HG03565 (cell line): ENCODE data around the gene KITLG.
"Not testable (repeated sequence)": the region's sequence is repeated elsewhere in the genome, so short reads cannot be mapped to it uniquely, and the experiment has no call there.

Experiments
- ATAC-seq: cut with Tn5 transposase; IDR thresholded peaks from one replicate; pipeline ENCODE4 v1.9.1; 2021; ENCODE audit warnings: mild to moderate bottlenecking, moderate library complexity; ENCODE audit not compliant: unreplicated experiment

Gene KITLG

DNA sequence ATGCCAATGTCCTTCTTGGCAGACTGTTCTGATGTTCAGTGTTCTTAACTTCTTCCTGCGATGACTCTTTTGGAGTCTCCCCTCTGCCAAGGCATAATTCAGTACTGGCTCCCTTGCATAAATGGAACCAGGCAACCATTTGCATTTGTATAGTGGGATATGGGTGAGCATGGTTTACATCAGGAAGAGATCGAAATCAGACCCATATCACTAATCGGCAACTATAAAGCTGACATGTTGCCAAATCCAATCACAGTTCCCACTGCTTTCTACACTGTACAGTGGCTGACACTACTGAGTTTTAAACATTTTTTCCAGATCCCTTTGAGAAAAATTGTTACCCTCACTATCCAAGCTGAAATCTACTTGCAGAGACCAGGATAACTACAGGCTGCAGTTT is 83.8 kb downstream of the KITLG start:
- no peak for ATAC-seq

DNA sequence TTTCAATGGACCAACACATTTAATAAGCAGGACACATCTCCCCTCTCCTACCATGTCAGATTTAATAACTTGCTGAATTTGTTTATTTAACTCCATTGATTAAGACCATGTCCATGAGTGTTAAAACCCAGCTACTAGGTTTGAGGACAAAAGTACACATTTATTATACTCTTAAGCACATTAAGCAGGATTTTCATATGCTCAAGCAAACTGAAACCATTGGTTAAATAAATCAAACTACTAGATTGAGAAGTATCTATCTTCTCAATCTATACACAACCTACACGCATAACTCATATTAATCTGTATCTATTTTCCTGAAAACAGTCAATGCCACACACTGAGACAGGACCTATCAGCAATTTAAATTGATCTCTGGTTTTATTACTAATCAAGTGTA is 85.2 kb downstream of the KITLG start:
- no peak for ATAC-seq

DNA sequence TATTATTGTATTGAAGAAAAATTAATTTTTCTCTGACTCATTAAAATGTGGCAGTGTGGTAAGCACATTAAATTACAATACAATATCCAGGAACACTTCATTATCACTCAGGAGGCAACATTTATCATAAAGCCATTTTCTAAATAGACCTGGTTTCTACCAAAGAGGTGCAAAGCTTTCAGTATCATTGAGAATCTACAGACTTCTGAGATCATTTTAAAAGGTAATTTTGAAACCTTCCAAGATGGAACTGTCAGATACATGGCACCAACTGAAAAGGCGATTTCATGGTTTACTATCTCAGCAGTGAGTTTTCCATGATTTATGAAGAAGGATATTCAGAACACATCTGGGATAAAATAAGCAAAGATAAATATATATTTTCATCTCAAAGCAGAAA is 85.8 kb downstream of the KITLG start:
- ATAC-seq: no peak

DNA sequence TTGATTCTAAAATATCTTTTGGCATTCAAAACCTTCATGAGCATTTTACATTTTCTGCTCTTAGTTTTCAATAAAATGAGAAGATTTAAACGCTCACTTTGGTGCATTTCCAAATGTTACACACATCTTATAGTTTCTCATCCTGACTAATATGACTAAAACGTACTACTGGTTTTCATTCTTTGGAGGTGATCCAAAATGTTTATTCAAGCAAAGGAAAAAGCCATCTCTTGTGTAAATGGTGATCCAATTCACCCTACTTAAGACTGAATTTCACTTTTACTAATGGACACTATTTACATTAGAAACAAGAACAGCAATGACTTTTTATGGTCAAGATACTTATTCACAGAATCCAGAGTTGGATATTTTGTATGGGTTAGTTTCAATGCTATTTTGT is 86.6 kb downstream of the KITLG start:
- ATAC-seq: no peak

DNA sequence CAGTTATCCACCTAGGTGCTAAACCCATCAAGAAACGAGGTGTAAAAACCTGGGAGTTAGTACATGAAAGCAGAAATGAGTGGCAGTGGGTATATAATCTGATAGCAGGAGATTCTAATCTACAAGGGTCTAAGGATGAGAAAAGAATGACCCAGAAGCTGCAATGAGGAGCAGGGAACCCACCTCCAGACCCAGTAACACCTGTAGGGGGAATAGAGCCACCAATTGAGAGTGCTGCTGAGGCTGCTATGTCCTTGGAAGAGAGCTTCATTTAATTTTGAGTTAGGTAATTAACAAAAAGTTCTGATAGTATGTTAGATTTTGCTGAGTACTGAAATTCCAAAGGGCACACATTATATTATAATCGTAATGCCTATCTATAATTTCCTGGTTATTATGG is 89.8 kb downstream of the KITLG start:
- no peak for ATAC-seq

DNA sequence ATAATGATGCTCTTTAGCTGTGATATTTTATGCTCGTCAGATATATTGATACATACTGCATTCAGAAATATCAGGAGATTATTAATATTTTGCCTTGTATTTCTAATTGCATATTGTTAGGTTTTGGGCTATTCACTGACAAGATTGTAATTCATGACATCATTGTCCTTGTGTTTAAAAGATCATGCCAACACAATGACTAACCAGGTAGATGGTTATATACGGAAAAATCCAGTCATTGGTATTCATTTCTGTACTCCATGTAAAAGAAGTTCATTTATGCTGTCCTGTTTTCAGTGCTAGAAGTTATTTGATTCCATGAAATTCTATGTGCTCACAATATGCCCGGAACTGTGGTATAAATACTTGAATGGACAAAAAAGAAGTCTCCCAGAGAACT is 107.5 kb downstream of the KITLG start:
- ATAC-seq: no peak

DNA sequence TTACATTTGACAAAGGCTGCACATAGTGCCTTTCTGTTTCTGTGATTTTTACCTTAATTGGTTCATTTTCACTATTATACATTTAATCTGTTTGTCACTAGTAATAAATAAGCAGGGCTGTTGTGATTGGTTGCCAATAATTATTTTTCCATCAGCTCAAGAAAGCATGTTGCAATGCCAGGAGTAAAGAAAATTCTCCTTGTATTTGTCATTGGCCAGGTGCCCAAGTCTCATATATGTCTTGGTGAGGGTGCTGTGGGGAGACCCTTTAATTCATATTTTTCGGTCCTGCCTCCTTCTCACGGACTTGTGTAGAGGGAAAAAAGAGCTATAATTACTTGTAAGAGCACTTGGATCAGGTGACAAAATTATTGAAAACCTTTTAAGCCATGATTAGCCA is 108.0 kb downstream of the KITLG start:
- no peak for ATAC-seq

DNA sequence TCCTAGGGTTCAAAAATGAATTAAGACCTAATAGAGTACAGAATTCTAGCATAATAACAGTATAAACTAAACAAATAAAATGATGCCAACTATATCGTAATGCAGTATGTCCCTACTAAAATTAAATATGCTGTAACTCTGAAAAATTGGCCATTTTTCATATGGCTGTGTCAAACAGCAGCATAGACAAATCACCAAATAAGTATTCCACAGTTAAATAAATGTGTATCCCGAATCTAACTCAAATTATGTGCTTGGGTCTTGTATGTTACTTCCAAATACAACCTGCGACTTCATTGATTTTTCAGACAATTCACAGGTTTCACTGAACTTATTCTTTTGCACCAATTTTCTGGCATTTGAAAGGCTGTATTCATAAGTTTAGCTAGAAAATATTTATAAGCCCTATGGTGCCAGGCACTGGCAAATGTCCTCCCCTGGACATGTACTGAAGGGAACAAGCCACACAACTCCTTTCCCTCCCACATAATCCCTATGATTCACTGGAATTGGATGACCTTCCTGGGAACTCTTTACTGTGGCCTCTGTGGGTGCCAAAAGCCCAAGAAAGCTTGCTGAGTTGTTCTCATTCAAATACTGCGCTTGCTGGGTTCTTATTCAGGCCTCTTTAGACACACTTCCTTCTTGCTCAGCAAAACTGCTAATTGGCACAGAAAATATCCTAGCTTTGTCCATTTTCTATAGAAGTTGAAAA is 108.8 kb downstream of the KITLG start:
- ATAC-seq: no peak

DNA sequence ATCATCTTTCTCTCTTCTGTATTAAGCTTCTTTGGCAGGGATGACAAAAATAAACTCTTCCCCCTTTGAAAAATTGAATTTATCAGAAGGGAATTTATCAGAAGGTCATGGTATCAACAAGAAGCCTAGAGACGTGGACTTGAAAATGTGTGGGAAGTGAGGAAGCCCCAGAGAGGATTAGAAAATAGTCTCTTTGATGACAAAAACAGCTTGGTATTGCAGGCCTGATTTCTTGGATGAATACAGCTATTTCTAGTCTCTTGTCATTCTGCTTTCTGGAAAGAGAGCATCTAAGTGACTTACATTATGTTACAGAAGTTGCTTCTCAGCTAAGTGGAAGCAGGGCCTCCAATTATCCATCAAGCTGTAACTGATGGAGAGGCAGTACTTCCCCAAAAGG is 111.1 kb downstream of the KITLG start:
- ATAC-seq: no peak

DNA sequence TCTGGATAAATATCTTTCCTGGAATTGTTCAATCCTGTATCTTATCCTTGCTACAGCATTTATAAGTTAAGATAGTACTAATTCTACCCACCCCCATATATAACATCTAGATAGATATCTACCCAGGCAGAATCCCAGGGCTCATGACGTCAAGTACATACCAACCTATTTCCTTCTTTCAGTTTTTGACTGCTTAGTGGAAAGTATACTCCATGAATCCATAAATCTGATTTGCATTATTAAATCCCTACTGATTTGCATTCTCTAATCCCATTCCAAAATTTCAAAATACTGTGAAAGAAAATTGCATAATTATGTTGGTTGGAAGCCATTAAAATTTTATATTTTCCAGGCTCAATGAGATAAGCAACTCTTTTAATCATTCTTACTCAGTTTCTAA is 111.7 kb downstream of the KITLG start:
- ATAC-seq: no peak

DNA sequence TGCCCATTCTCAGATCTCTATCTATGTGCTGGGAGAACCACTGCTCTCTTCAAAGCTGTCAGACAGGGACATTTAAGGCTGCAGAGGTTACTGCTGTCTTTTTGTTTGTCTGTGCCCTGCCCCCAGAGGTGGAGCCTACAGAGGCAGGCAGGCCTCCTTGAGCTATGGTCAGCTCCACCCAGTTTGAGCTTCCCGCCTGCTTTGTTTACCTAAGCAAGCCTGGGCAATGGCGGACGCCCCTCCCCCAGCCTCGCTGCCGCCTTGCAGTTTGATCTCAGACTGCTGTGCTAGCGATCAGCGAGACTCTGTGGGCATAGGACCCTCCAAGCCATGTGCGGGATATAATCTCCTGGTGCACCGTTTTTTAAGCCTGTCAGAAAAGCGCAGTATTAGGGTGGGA is 113.6 kb downstream of the KITLG start:
- not testable (repeated sequence) for ATAC-seq

DNA sequence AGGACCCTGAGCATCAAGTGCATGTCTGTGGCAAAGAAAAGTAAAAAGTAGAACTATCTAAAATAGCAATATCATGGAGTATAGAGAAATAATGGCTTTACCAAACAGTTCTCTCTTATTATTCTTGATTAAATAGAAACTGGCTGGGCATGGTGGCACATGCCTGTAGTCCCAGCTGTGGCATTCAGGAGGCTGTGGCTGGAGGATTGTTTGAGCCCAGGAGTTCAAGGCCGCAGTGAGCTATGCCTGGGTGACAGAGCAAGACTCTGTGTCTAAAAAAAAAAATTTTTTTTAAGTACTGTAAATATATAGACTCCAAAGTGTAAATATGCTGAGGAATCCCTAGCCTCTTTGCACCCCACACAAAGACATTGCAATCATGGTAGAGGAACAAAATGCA is 121.9 kb downstream of the KITLG start:
- ATAC-seq: no peak

DNA sequence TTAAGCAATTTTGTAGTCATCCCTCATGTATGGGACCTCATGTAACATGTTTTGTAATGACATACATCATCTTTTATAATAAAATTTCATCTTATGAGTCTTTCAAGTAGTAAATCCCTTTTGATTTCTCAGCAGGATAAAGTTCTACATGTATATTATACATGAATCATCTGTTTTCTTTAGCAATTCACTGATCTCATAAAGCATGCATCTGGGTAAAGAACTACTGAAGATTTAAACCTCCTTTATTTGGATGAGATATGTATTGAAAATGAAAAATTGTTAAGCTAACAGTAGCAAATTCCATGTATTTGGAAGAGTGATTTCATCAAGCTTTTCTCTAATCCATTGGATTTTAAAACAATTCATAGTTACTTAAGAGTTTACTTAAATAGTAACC is 126.9 kb downstream of the KITLG start:
- no peak for ATAC-seq

DNA sequence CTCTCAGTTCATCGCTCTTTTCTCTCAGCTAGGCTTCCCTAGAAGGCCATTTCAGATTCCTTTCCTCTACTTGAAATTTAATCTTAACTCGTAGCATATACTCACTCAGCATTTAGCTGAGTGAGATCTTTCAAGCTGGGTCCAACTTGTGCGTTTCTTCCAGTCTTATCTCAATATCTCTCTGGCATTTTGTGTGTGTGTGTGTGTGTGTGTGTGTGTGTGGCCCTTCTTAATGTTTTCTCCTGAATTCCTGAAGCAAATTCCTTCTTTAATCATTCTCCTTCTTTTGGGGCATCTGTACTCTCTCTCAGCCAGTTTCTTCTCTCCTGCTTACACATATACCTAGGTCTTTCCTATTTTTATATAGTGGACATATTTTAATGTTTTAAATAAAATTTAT is 129.1 kb downstream of the KITLG start:
- no peak for ATAC-seq

DNA sequence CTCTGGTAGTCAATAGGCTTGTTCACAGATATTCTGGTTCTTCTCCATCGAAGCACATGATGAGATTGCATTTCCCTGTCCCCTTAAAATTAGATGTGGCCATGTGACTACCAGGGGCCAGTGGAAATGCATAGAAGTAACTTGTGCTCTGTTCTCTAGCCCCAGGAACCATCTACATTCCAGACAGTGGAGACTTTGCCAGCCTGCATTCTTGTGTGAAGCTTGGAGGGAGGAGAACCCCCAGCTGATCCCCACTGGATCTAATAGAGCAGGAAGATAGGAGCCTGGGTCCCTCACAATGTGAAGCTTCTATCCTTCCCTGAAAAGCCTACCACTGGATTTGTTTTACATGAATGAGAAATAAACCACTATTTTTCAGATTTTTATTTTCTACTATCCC is 130.1 kb downstream of the KITLG start:
- no peak for ATAC-seq

DNA sequence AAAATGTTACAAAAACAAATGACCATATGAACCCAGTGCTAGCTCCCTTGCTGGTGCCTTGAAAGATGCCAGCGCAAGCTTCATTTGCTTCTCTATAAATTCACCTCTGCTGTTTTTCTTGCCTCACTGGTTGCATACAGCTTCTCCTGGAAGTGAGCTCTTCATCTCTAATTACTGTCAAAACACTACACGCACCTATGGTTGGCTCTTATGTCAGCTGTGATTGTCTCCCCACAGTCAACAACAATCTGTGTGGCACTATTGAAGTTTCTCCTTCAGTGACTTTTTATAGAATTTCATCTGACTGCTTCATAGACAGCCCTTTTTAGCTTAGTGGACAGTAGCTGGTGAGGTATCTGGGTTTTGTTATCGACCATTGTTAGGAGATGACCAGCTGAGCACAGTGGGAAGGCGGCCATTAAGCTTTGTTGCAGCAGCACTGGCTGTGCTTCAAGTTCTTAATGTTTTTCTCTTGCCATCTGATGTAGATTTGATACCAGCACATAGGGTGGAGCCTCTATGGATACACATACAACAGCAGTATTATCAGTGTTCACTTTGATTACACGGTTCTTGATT is 131.8 kb downstream of the KITLG start:
- ATAC-seq: no peak

DNA sequence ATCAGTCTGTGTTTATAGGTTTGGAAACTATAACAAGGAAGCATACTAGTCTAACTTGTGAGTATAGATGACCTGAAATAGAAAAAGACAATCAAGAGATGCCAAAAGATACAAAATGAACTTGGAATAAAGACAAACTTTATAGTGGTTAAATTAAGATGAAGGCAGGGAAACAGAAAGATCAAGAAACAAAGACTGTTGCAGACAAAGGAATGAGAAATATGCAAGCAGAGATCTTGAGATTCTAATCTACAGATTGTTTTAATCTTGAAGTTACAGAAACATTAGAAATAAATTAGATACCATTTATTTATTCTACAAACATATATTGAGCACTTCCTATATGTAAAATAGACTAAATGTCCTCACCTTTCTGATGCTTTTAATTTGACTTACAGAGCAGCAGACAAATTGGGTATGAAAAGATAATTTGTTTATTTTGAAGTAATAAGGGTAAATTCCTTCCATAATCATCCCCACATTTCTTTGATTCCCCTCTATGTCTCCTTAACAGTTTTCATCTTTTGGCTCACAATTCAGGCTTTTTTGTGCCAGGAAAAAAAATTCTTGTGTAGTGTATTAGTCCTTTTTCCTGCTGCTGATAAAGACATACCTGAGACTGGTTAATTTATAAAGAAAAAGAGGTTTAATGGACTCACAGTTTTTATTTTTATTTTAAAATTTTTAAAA is 134.4 kb downstream of the KITLG start:
- ATAC-seq: no peak

DNA sequence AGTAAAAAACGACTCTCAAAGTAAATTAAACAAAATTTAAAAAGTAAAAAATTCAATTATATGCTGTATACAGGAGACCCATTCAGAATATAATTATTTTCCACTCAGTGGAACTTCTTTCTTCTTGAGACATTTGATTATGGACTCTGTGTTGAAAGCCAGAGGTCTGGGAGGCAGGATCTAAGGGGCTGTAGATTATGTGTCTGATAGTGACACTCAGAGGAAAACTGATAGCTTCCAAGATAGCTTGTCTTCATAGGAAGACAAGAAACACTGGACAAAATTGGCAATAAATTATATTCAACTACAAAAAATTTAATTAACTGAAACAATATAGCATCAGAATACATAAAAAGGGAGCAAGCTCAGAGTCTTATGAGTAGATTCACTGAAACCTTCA is 135.8 kb downstream of the KITLG start:
- no peak for ATAC-seq
